GM12864 (cell line): Measurements from ENCODE around the gene TIGD1.

Experiments used
- DNase-seq: peaks from one replicate; pipeline ENCODE4 v3.0.0-alpha.2; 2011; ENCODE audit warnings: low read depth
- H3K4me3 ChIP-seq: 2 replicates; pipeline ENCODE4 v1.5.1; 2011; ENCODE audit warnings: mild to moderate bottlenecking, low read depth, low read length, control low read depth
- TF ChIP-seq, protein P1 (sequence below): IDR thresholded peaks from 2 replicates; pipeline ENCODE4 v1.5.1; 2011; ENCODE audit warnings: low read depth, mild to moderate bottlenecking, moderate library complexity, low read length, control low read depth, inconsistent platforms; ENCODE audit errors: missing control alignments

TIGD1 gene

DNA sequence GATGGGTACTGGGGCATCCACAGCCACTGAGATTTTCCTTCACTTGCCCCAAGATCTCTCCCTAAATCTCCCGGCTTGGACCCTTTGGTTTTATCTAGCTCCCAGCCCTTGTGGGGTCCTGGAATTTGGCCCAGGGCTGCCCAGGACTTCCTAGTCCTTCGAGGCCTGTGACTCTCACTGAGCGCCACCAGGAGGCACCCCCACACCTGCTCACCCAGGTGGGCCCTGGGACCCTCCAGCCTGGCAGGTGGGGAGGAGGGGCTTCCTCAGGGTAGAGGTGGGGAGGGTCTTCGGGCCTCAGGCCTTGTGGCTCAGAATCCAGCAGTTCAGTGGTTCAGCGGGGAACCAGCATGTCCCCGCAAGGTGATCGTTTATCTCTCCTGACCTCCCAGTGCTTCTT lies 42.1 kb downstream of the TIGD1 start:
- DNase-seq, result no peak
- no peak overlapping the region for H3K4me3 ChIP-seq
- TF ChIP-seq, protein P1, sequence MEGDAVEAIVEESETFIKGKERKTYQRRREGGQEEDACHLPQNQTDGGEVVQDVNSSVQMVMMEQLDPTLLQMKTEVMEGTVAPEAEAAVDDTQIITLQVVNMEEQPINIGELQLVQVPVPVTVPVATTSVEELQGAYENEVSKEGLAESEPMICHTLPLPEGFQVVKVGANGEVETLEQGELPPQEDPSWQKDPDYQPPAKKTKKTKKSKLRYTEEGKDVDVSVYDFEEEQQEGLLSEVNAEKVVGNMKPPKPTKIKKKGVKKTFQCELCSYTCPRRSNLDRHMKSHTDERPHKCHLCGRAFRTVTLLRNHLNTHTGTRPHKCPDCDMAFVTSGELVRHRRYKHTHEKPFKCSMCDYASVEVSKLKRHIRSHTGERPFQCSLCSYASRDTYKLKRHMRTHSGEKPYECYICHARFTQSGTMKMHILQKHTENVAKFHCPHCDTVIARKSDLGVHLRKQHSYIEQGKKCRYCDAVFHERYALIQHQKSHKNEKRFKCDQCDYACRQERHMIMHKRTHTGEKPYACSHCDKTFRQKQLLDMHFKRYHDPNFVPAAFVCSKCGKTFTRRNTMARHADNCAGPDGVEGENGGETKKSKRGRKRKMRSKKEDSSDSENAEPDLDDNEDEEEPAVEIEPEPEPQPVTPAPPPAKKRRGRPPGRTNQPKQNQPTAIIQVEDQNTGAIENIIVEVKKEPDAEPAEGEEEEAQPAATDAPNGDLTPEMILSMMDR, result no peak

DNA sequence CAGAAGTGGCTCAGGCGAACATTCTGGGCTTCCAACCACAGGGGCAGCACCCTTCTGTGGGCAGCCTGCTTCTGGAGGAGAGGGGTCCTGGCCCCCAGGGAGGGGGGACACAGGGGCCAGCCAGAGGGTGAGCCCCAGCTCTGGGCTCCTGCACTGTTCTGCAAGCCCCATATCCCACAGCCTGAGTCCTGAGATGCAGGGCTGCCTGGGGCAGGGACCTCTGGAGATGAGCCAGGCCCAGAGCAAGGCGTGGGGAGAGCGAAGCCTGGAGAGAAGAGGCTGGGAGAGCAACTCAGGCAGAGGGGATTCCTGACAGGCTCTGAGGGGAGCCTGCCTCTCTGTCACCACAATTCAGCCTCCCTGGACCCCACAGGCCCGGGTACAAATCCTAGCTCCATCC lies 43.6 kb downstream of the TIGD1 start:
- TF ChIP-seq, protein P1, result no peak
- no peak for DNase-seq
- no peak overlapping the region for H3K4me3 ChIP-seq

DNA sequence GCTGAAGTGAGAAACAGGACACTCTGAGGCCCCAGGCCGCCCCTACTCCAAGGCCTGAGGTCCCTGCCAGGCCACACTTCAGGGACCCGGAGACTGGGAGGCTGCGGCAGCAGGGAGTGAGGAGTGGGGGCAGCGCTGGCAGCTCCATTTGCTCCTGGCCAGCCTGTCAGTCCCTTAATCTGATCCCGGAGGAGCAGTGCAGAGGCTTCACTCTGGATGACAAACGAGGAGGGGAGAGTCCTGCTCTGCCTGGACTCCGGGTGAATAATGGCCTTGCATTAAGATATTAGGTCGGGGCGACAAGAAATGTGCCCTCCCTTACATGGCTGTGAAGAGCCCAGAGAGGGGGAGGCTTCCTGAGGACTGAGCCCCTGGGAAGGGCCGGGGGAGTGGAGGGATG lies 44.5 kb downstream of the TIGD1 start:
- DNase-seq, result no peak
- TF ChIP-seq, protein P1, result no peak
- no peak overlapping the region for H3K4me3 ChIP-seq

DNA sequence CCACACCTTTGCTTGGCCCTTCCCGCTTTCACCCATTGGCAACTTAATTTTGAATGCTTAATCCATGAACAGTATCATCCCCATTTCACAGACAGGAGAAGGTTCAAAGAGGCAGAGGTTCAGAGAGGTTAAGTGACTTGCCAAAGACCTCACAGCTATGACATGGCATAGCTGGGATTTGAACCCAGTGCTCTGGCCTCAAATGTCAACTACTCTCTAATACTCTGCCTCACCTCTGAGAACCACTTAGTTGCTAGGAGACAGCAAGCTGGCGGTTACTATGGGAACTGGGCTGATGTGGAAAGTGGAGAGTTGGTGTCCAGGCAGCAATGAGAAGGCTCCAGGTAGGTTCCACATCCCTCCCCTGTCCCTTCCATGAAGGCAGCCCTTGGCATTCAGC lies 45.9 kb downstream of the TIGD1 start:
- no peak overlapping the region for H3K4me3 ChIP-seq
- TF ChIP-seq, protein P1, result no peak
- DNase-seq, result no peak

DNA sequence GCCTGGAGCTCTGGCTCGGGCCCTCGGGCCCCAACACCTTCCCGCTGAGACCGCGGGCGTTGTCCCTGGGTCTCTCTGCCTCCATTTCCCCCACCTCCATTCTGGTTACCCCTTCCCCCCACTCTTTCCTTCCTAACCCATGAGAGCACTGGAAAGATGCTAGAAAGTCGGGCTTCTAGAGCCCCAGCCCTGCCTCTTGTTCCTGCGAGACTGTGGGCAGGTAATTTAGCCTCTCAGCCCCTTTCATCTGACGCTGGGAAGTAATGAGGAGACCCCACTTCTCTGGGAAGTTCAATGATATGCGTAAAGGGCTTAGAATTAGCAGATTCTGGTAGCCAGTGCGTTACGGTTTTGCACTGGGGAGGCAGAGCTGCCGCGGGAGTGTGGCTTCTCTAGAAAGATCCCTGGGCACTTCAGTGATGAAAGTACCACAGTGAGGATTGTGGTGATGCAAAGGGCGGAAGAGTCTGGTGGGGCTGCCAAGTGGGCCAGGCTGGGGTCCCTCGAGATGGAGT lies 46.5 kb downstream of the TIGD1 start:
- DNase-seq, result no peak
- no peak overlapping the region for H3K4me3 ChIP-seq
- TF ChIP-seq, protein P1, result no peak

DNA sequence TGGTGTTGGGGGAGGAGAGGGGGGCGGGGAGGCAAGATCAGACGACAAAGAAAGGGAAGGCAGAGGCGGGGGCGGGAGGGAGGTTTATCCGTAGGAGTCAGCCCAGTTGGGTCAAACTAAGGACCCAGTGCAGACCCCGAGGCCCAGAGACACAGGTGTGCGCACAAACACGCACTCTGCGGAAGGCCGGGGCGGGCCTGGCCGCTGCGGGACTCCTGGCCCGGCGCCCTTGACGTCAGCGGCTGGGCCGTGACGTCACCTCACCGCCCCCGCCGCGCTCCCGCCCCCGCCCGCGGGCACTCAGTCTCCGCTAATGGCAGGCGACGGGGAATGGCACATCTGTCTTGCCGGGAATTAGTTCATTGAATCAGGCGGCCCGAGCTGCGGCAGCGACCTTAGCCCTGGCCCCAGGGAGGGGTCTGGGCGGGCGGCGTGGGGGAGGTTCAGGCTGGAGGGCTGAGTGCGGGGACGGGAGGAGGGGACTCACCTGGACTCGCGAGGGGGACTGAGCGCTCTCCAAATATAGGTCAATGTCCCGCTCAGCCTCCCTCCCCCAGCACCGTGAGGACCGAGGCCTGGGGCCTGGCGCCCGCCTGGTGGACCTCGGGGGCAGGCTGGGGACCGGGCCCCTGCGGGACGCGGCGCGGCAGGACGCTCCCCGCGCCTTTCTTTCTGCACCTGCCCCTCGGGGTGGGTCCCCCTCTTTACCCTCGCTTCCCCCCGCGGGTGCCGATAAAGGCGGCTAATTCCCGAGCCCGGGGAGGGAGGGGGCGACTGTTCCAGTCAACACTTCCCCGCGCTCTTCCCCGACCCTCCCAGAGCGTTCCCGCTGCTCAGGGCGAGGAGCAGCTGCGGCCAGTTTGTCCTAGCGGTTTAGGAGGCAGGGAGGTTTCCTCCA lies 47.2 kb downstream of the TIGD1 start:
- TF ChIP-seq, protein P1, result no peak
- DNase-seq, result no peak
- H3K4me3 ChIP-seq, result no peak overlapping the region
